Adipose tissue (tissue), 3 donors: ENCODE measurements around the gene PEPD. TPM values are rescaled to one million over a fixed set of nuclear protein-coding genes. Genes with fewer than 3 reads are reported as not detected.
"Not testable (repeated sequence)": the region's sequence is repeated elsewhere in the genome, so short reads cannot be mapped to it uniquely, and the experiment has no call there.

Source experiments
- H3K27ac ChIP-seq: one replicate; pipeline ENCODE4 v1.5.1; 2013; ENCODE audit warnings: low read depth, low read length
- WGBS, 3 donors: extraction: QIAGEN DNeasy Blood & Tissue Kit; methylation state at CpG; one replicate each; pipeline ENCODE4 v1.1.7; 2013; 5-methylcytosine and 5-hydroxymethylcytosine counted together
- polyA plus RNA-seq, 3 donors: library from polyadenylated mRNA; stranded (reverse); fragments of 200-250 nt; gene quantifications; one replicate each; pipeline ENCODE4 v1.2.3, GENCODE V29; 2013
- donor health status: healthy with polysubstance abuse.
- donor health status: Bipolar disorder and iron deficiency.
- donor health status: healthy.

Gene PEPD
- polyA plus RNA-seq, 3 donors, result 23.5 to 129 (median 79.8) TPM

DNA sequence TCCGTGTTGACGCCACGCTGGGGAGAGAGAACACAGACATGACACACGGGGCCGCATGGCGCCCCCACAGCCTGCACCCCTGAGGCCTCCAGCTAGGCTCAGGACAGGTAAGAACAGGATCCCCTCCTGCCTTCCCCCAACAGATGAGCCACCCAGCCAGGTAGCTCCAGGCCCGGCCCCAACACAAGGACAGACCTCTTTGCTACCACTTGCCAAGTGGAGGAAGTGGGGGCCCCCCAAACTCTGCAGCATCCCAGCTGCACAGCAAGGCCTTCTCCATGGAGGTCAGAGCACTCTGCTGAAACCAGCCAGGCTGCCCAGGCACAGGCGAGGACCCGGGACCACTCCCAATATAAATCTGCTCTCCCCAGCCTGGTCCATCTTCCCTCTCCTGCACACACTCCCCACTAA lies 31.5 kb downstream of the PEPD start:
- WGBS, 3 donors, result 88 to 94% (median 89%) methylated on average over 9 of the region's 9 CpGs
- no peak overlapping the region for H3K27ac ChIP-seq

DNA sequence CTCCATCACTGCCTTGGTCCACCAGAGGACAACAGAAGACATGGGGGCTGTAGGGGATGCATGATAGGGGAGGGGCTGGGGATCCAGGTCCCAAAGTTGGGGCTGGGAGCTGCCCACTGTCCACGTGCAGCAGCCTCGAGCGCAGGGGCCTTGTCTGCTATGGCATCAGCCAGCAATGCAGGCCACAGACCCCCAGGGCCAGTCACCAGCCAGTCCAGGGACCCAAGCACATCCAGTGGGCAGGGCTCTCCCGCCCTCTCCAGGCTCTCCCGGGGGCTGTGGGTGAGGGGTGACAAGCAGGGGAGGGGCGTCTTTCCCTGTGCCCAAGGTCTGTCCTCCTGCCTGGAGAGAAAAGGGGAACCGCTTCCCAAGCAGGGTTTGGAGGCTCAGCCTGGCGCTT lies 32.8 kb downstream of the PEPD start:
- 95 to 97% (median 95%) methylated on average over 8 of the region's 8 CpGs for WGBS, 3 donors
- no peak overlapping the region for H3K27ac ChIP-seq

DNA sequence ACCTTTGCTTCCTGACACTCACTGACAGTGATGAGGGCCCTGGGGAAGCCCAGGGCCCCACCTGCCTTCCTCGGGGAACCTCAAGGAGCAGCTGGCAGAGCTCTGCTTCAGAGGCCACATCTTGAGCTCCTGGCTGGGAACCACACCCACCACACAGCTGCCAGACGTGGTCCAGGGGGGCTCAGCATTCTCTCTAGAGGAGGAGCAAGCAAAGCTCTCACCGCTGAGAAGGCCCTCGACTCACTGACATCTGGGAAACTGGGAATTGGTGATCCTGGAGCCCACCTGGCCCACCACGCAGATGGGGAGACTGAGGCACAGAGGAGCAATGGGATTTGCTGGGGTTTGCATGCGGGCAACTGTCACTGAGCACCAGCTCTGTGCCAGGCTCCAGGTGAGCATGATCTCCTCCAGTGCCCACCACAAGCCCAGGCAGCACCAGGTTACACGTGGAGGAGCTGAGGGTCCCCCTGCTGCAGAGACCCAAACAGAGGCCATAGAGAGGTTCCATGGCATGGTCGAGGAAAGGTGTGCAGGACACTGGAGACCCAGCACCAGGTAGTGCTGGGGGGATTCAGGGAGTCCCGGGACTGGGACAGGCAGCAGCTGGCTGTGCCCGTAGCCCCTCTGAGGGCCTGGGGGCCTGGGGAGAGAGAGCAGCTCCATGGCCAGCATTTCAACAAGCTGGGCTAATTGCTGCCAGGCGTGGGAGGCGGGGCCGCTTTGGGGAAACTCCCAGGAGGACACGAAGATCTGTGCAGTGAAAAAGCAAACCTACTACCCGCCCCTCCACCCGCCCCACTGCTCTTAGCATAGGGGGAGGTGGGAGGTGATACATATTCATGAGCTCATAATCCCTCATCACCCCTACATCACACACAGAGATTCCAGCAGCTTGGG lies 33.4 kb downstream of the PEPD start:
- WGBS, 3 donors, result 83 to 88% (median 87%) methylated on average over 16 of the region's 16 CpGs

DNA sequence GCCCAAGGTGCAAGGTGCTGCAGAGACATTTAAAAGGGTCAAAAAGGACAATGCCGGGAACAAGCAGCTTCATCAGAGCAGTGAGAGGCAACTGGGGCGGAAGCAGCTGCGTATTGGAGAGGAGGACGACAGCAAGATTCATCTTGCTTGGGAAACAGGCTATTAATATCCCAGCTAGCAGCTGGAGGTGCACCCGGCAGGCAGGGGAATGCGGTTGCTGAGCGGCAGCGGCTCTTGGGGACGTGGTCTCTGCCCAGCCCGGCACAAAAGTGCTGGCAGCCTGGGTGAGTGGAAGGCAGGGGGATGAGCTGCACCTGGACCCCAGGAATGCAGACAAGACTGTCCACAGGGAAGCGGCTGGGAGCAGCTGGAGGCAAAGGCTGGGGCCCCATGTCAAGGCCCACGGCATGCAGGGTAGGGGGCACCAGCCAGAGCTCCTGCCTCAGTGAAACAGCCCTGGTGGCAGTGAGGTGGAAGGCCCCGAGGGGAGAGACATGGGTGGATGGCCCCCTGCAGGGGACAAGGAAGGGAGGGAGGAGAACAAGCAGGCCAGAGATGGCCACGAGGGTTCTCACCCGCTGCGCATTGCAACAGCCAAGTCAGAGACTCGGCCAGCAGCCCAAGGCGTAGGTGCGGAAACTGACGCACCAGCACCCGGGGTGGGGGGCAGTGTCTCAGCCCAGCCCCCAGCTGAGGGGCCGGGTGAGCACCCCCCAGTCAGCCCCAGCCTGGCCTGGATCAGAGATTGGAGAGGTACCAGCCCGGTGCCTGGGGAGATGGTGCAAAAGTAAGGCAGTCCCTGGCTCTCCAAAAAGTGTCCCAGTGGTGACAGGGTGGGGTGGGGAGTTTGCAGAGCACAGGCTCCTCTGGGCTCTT lies 34.4 kb downstream of the PEPD start:
- H3K27ac ChIP-seq, result no peak overlapping the region
- WGBS, 3 donors, result 78 to 89% (median 88%) methylated on average over 23 of the region's 23 CpGs

More for the DNA sequence above, 33.4 kb downstream of the PEPD start:
- H3K27ac ChIP-seq, result no peak overlapping the region

DNA sequence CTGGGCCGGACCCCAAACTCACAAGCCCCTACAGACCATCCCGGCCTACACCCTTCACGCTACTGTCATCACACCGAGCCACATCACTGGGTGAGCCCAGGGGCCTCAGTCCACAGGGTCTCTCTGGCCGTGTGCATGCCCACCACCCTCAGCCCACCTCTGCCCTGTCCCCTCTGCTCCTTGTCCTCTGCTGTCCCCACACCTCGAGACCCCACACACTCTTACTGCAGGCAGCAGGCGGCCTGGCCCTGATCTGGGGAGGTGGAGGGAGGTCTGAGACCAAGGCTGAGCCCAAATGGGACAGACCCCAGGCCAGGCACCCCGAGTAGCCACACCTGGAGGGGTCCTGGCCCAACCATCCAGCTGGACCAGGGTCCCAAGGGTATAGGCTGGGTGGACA lies 35.2 kb downstream of the PEPD start:
- no peak overlapping the region for H3K27ac ChIP-seq
- WGBS, 3 donors, result 90 to 91% (median 90%) methylated on average over 8 of the region's 8 CpGs

DNA sequence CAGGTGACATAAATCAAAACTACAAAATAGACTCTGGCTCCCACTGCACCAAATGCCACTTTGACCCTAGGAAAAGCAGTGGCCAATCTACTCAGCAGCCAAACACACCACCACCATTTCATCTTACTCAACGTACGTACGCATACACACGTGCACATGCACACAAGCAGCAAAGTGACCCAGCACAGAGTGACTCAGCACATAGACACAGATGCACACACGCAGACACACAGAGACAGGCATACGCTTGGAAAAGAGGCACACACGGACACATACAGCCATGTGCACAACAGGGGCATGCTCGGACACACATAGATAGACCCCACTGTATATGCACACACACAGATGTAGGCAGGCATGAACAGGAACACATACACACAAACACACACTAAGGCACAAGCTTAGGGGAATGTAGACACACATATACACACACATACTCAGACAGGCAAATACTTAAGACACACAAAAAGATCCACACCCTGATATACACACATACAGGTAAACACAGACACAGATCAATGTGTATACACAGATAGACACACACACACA lies 37.3 kb downstream of the PEPD start:
- no peak overlapping the region for H3K27ac ChIP-seq
- 92 to 93% (median 92%) methylated on average over 8 of the region's 8 CpGs for WGBS, 3 donors

DNA sequence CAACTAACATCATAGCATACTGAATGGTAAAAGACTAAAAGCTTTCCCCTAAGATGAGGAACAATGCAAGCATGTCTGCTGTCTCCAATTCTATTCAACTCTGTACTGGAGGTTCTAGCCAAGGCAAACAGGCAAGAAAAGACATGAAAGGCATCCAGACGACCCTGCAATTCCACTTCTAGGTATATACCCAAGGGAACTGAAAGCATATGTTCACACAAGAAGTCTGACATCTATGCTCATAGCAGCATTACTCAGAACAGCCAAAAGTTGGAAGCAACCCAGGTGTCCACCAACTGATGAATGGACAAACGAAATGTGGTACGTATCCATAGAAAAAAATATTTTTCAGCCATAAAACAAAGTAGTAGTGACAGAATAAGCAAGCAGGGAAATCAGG lies 39.1 kb downstream of the PEPD start:
- H3K27ac ChIP-seq, result no peak overlapping the region
- WGBS, 3 donors, result 68 to 80% (median 78%) methylated on average over 3 of the region's 3 CpGs

GRCh38 chr19:33481863-33482262 lies 39.7 kb downstream of the PEPD start:
- H3K27ac ChIP-seq, result no peak overlapping the region
- WGBS, 3 donors, result 92 to 96% (median 93%) methylated on average over 4 of the region's 4 CpGs

DNA sequence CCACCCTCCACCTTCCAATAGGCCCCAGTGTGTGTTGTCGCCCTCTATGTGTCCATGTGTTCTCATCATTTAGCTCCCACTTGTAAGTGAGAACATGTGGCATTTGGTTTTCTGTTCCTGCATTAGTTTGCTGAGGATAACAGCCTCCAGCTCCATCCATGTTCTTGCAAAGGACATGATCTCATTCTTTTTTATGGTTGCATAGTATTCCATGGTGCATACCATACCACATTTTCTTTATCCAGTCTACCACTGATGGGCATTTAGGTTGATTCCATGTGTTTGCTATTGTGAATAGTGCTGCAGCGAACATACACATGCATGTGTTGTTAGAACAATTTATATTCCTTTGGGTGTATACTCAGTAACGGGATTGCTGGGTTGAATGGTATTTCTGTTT lies 42.0 kb downstream of the PEPD start:
- 97 to 99% (median 98%) methylated on average over 2 to 3 of the region's 3 CpGs for WGBS, 3 donors
- not testable (repeated sequence) for H3K27ac ChIP-seq

DNA sequence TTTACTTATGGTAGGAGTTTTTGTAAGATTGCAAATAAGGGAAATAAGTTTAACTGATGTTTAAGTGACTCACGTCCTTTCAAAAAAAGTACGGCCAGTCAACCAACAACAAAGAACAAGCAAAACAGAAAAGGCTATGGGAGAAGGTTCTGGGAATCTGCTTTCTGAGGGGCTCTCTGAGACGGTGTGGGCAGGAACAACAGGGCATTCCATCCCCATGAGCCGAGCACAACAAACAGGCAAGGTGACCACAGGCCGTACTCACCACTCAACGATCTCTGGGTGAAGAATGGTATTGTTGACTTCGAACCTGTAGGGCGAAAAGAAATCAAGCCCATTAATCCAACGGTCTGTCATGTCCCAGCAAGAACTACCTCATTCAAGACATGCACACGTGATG lies 43.8 kb downstream of the PEPD start:
- 88 to 94% (median 94%) methylated on average over 10 of the region's 10 CpGs for WGBS, 3 donors
- no peak overlapping the region for H3K27ac ChIP-seq

DNA sequence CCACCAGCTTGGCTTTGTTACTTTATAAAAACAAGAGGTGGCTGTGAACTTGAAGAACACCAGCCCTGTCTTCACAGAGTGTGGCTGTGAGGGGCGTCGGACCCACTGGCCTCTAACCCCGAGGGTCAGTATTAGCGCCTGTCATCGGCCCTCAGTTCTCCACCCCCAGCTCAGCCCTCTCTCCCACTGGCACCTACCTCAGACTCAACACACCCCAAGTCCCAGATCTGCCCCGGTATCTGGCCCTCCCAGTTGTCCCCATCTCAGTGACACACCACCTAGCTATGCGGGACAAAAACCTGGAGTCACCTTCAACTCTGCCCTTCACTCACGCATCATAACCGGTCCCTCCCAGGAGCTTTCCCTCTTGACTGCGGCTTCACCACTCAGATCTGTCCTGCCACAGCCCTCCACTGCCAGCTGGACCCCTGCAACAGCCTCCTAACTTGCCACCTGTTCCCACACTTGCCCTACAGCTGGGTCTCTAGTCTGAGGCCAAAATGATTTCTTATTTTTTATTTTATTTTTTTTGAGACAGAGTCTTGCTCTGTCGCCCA lies 45.4 kb downstream of the PEPD start:
- H3K27ac ChIP-seq, result no peak overlapping the region
- WGBS, 3 donors, result 94 to 98% (median 97%) methylated on average over 11 of the region's 11 CpGs

DNA sequence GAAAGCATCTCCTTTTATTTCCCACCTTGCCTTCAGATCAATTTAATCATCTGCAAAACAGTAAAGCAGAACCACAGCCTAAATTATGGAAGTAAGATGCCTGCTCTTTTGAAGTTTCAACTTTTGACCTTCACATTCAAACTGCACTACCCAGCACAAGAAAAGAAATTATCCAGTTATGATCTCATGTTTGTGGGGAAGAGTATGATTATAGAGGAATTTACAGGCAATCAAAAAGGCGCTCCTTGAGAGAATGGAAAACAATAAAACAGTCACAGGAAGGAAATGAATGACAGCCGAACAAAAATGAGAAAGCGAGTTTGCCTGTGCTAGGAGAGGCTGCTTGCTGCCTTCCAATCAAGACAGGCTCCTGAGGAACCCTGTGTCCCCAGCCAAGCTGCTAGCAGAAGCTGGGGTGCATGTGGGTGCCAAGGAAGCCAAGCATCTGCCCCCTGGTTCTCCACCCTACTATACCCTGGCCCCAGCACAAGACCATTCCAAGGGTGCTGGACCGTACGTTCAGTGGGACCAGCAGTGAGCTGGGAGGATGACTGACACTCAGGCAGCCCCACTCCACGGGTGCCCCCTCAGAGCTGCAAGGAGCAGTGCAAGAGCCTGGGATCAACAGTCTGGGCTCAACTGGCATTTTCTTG lies 47.8 kb downstream of the PEPD start:
- 54 to 75% (median 55%) methylated on average over 6 of the region's 6 CpGs for WGBS, 3 donors

GRCh38 chr19:33472691-33473652 lies 48.6 kb downstream of the PEPD start:
- 70 to 81% (median 74%) methylated on average over 23 of the region's 23 CpGs for WGBS, 3 donors
- no peak overlapping the region for H3K27ac ChIP-seq

More for the DNA sequence above, 47.8 kb downstream of the PEPD start:
- no peak overlapping the region for H3K27ac ChIP-seq

DNA sequence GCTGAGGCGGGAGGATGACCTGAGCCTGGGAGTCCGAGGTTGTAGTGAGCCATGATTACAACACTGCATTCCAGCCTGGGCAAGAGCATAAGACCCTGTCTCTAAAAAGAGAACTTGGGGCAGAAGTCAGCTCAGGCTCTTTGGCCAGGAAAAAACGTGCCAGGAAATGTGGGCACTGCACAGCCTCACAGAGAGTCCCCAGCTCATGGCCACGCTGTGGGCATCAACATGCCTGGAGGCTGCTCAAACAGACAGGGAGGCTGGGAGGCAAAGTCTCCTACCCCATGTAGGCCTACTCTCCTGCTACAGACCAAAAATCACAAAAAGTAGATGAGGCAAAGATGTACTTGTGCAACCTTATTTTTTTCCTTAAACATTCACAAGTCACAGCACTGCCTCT lies 49.4 kb downstream of the PEPD start:
- 80 to 92% (median 84%) methylated on average over 4 of the region's 4 CpGs for WGBS, 3 donors
- no peak overlapping the region for H3K27ac ChIP-seq

- WGBS, 3 donors, result 85 to 94% (median 93%) methylated on average over 13 of the region's 13 CpGs
- no peak overlapping the region for H3K27ac ChIP-seq
Measured at GRCh38 chr19:33471111-33471996, 50.2 kb downstream of the PEPD start.

- 75 to 88% (median 84%) methylated on average over 5 of the region's 5 CpGs for WGBS, 3 donors
- H3K27ac ChIP-seq, result no peak overlapping the region
Measured at GRCh38 chr19:33470686-33471085, 50.9 kb downstream of the PEPD start.
